H9 (cell line): Measurements from ENCODE around the gene C20orf204. TPM values are rescaled to one million over a fixed set of nuclear protein-coding genes. Genes with fewer than 3 reads are reported as not detected.

Source experiments
- DNase-seq: peaks from one replicate; pipeline ENCODE4 v3.0.0-alpha.2; 2017
- H2AFZ ChIP-seq: one replicate; pipeline ENCODE4 v1.6.1; 2013; ENCODE audit warnings: mild to moderate bottlenecking, low read length, control low read depth, moderate library complexity
- H2AK5ac ChIP-seq: 2 replicates; pipeline ENCODE4 v1.6.1; 2013; ENCODE audit warnings: low read length, control low read depth, mixed read lengths; ENCODE audit not compliant: insufficient read length
- H2BK120ac ChIP-seq: one replicate; pipeline ENCODE4 v1.6.1; 2013; ENCODE audit warnings: low read depth, mild to moderate bottlenecking, low read length, control low read depth, inconsistent platforms; ENCODE audit not compliant: poor library complexity, severe bottlenecking
- H2BK12ac ChIP-seq: 2 replicates; pipeline ENCODE4 v1.6.1; 2013; ENCODE audit warnings: low read length, control low read depth, mixed read lengths, low read depth; ENCODE audit not compliant: insufficient read length
- H2BK15ac ChIP-seq: 2 replicates; pipeline ENCODE4 v1.6.1; 2013; ENCODE audit warnings: low read depth, low read length, control low read depth
- H2BK20ac ChIP-seq: one replicate; pipeline ENCODE4 v1.6.1; 2013; ENCODE audit warnings: low read depth, mild to moderate bottlenecking, low read length, control low read depth, inconsistent platforms; ENCODE audit not compliant: poor library complexity, severe bottlenecking
- H2BK5ac ChIP-seq: 2 replicates; pipeline ENCODE4 v1.6.1; 2013; ENCODE audit warnings: low read length, control low read depth, mixed read lengths; ENCODE audit not compliant: insufficient read length
- H3K14ac ChIP-seq: 2 replicates; pipeline ENCODE4 v1.6.1; 2013; ENCODE audit warnings: low read length, control low read depth; ENCODE audit not compliant: insufficient read depth
- H3K18ac ChIP-seq: 2 replicates; pipeline ENCODE4 v1.6.1; 2013; ENCODE audit warnings: low read depth, mild to moderate bottlenecking, mixed read lengths, low read length, control low read depth; ENCODE audit not compliant: insufficient read length
- H3K23ac ChIP-seq: 2 replicates; pipeline ENCODE4 v1.6.1; 2013; ENCODE audit warnings: low read length, control low read depth, mixed read lengths, low read depth; ENCODE audit not compliant: insufficient read length
- H3K23me2 ChIP-seq: 2 replicates; pipeline ENCODE4 v1.6.1; 2013; ENCODE audit warnings: low read depth, mild to moderate bottlenecking, mixed read lengths, low read length, control low read depth; ENCODE audit not compliant: insufficient read length, poor library complexity, severe bottlenecking
- H3K27ac ChIP-seq: 2 replicates; pipeline ENCODE4 v1.5.1; 2013; ENCODE audit warnings: low read length, control low read depth, mixed read lengths, low read depth; ENCODE audit not compliant: insufficient read length
- H3K27me3 ChIP-seq: 2 replicates; pipeline ENCODE4 v1.6.1; 2013; ENCODE audit warnings: low read length, control low read depth, inconsistent platforms; ENCODE audit not compliant: insufficient read depth
- H3K4ac ChIP-seq: 2 replicates; pipeline ENCODE4 v1.6.1; 2013; ENCODE audit warnings: low read depth, mild to moderate bottlenecking, control low read depth, inconsistent platforms, low read length, moderate library complexity
- H3K4me1 ChIP-seq: 2 replicates; pipeline ENCODE4 v1.6.1; 2013; ENCODE audit warnings: low read length, control low read depth, inconsistent platforms; ENCODE audit not compliant: insufficient read depth
- H3K4me2 ChIP-seq: 2 replicates; pipeline ENCODE4 v1.6.1; 2013; ENCODE audit warnings: low read length, control low read depth, mixed read lengths; ENCODE audit not compliant: insufficient read length, insufficient read depth
- H3K56ac ChIP-seq: 2 replicates; pipeline ENCODE4 v1.6.1; 2013; ENCODE audit warnings: low read depth, mild to moderate bottlenecking, mixed read lengths, low read length, control low read depth; ENCODE audit not compliant: insufficient read length
- H3K79me1 ChIP-seq: 2 replicates; pipeline ENCODE4 v1.6.1; 2013; ENCODE audit warnings: low read depth, mild to moderate bottlenecking, moderate library complexity, low read length, control low read depth, inconsistent platforms; ENCODE audit not compliant: insufficient read depth, poor library complexity, severe bottlenecking
- H3K79me2 ChIP-seq: 2 replicates; pipeline ENCODE4 v1.6.1; 2013; ENCODE audit warnings: low read length, control low read depth, inconsistent platforms; ENCODE audit not compliant: insufficient read depth
- H3K9ac ChIP-seq: 2 replicates; pipeline ENCODE4 v1.6.1; 2013; ENCODE audit warnings: low read length, control low read depth, mixed read lengths; ENCODE audit not compliant: insufficient read length; ENCODE audit errors: extremely low read depth
- H3K9me3 ChIP-seq: one replicate; pipeline ENCODE4 v1.6.1; 2013; ENCODE audit warnings: low read depth, low read length, inconsistent platforms; ENCODE audit not compliant: control insufficient read depth
- H3T11ph ChIP-seq: one replicate; pipeline ENCODE4 v1.6.1; 2013; ENCODE audit warnings: mild to moderate bottlenecking, low read length, control low read depth, inconsistent platforms
- H4K20me1 ChIP-seq: one replicate; pipeline ENCODE4 v1.6.1; 2013; ENCODE audit not compliant: control insufficient read depth, insufficient read length, insufficient read depth
- H4K5ac ChIP-seq: 2 replicates; pipeline ENCODE4 v1.6.1; 2013; ENCODE audit warnings: low read depth, mild to moderate bottlenecking, mixed read lengths, low read length, control low read depth; ENCODE audit not compliant: insufficient read length
- H4K8ac ChIP-seq: replicated peaks from 2 replicates; pipeline ENCODE4 v1.6.1; 2013; ENCODE audit warnings: low read length, control low read depth, mixed read lengths, low read depth; ENCODE audit not compliant: insufficient read length
- H4K91ac ChIP-seq: 2 replicates; pipeline ENCODE4 v1.6.1; 2013; ENCODE audit warnings: low read depth, mild to moderate bottlenecking, moderate library complexity, mixed read lengths, low read length, control low read depth; ENCODE audit not compliant: insufficient read length
- H3K27ac Mint-ChIP-seq, 3 experiments: 2 replicates in 2 of 3; 3 replicates in 1 of 3; pipeline ENCODE4 v1.8.0; 2020 to 2021; ENCODE audit warnings: mixed read lengths in 3 of 3, mild to moderate bottlenecking in 1 of 3, moderate library complexity in 1 of 3
- H3K27me3 Mint-ChIP-seq: 2 replicates; pipeline ENCODE4 v1.8.0; 2021; ENCODE audit warnings: low read depth, mild to moderate bottlenecking, moderate library complexity, mixed read lengths
- H3K36me3 Mint-ChIP-seq, 3 experiments: 2 replicates in 2 of 3; 3 replicates in 1 of 3; pipeline ENCODE4 v1.8.0; 2020 to 2021; ENCODE audit warnings: low read depth in 3 of 3, mixed read lengths in 3 of 3; ENCODE audit not compliant: insufficient read depth in 1 of 3
- H3K4me1 Mint-ChIP-seq, 2 experiments: 2 replicates each; pipeline ENCODE4 v1.8.0; 2020; ENCODE audit warnings: mixed read lengths in 2 of 2
- H3K4me3 Mint-ChIP-seq, 2 experiments: 2 replicates in 1 of 2; 3 replicates in 1 of 2; pipeline ENCODE4 v1.8.0; 2020 to 2021; ENCODE audit warnings: mild to moderate bottlenecking in 2 of 2, mixed read lengths in 2 of 2, moderate library complexity in 1 of 2
- H3K9me3 Mint-ChIP-seq, 2 experiments: 2 replicates in 1 of 2; 3 replicates in 1 of 2; pipeline ENCODE4 v1.8.0; 2020; ENCODE audit warnings: mild to moderate bottlenecking in 2 of 2, mixed read lengths in 2 of 2, moderate library complexity in 1 of 2
- WGBS: extraction: QIAGEN DNeasy Blood & Tissue Kit; methylation state at CpG from one replicate; pipeline ENCODE4 v1.1.7; 2013; ENCODE audit warnings: missing lambda C conversion rate, low lambda C conversion rate, mixed read lengths; ENCODE audit not compliant: insufficient read length; ENCODE audit errors: extremely low coverage; 5-methylcytosine and 5-hydroxymethylcytosine counted together
- total RNA-seq: library from RNA; stranded (reverse); gene quantifications from 2 replicates; pipeline ENCODE4 v1.2.1, GENCODE V29; 2021
- TF ChIP-seq, protein P1 (sequence below): fragments of 200-600 bp; sonication (generic); conservative IDR thresholded peaks from 3 replicates; pipeline ENCODE4 v1.8.0; 2021; ENCODE audit warnings: antibody characterized with exemption, mild to moderate bottlenecking

The C20orf204 gene
- total RNA-seq, 1 experiment from 2014 or later: 2.2 TPM

DNA sequence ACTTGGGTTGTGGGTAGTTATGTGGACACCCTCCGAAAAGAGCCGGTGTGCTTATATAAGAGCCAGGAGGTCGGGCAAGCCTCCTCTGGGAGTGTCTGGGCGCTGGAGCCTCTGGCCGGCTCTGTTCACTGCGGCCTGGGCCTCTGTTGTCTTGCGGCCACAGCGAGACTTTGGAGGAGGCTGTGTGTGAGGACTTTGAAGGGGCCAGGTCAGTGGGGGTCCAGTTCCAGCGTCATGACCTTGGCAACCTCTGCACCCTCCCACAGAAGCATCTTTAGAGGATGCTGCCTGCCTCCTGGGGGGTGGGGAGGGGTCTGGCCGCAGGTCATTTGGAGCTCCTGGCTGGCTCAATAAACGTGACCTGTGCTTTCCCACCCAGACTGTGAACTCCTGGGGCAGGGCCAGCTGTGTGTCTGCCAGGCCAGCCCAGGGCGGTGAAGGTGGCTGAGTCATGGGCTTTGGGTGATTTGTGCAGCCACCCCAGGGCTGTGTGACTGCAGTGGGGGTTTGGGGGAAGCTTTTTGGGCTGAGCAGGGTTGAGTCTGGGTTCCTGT lies 28.2 kb downstream of the C20orf204 start:
- no CpG with 5 or more reads among the region's 12 CpGs for WGBS
- peak overlapping the region; percentile 46 for H3K4me2 ChIP-seq
- H3K9me3 ChIP-seq: no peaks in the 10 kb centered on the region
- H3K4me1 ChIP-seq: peaks cover 1% of the 10 kb centered on the region; the same call in 1 of the 2 replicates
- H2BK12ac ChIP-seq: no peak overlapping the region
- H2BK5ac ChIP-seq: no peak overlapping the region
- Mint-ChIP-seq H3K9me3 (no peaks in the 10 kb centered on the region), H3K4me1 (peaks cover 28 to 42% of the 10 kb centered on the region in 2 experiments), H3K4me3 (peak overlapping the region; percentile 77 to 84), H3K27me3 (peaks cover 6% of the 10 kb centered on the region), H3K36me3 (peaks cover 0 to 3% (median 0%) of the 10 kb centered on the region in 3 experiments; a peak in 2 of 7 replicates), H3K27ac (no peak overlapping the region)
- H3K9ac ChIP-seq: no peak overlapping the region
- H3K79me2 ChIP-seq: no peaks in the 10 kb centered on the region
- H3K56ac ChIP-seq: no peak overlapping the region
- H2BK120ac ChIP-seq: no peak overlapping the region
- H4K8ac ChIP-seq: no peak overlapping the region
- H3K23me2 ChIP-seq: peaks cover 6% of the 10 kb centered on the region
- no peaks in the 10 kb centered on the region for H3K27me3 ChIP-seq
- DNase-seq: no peak
- H3K14ac ChIP-seq: no peak overlapping the region; the same call in 1 of the 2 replicates
- no peaks in the 10 kb centered on the region for H4K20me1 ChIP-seq
- no peak overlapping the region for H4K5ac ChIP-seq
- no peak overlapping the region for H3K18ac ChIP-seq
- TF ChIP-seq, protein P1, sequence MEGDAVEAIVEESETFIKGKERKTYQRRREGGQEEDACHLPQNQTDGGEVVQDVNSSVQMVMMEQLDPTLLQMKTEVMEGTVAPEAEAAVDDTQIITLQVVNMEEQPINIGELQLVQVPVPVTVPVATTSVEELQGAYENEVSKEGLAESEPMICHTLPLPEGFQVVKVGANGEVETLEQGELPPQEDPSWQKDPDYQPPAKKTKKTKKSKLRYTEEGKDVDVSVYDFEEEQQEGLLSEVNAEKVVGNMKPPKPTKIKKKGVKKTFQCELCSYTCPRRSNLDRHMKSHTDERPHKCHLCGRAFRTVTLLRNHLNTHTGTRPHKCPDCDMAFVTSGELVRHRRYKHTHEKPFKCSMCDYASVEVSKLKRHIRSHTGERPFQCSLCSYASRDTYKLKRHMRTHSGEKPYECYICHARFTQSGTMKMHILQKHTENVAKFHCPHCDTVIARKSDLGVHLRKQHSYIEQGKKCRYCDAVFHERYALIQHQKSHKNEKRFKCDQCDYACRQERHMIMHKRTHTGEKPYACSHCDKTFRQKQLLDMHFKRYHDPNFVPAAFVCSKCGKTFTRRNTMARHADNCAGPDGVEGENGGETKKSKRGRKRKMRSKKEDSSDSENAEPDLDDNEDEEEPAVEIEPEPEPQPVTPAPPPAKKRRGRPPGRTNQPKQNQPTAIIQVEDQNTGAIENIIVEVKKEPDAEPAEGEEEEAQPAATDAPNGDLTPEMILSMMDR: no peak
- no peak overlapping the region for H4K91ac ChIP-seq
- H2BK20ac ChIP-seq: no peak overlapping the region
- no peak overlapping the region for H3K27ac ChIP-seq
- H3K4ac ChIP-seq: no peak overlapping the region
- no peak overlapping the region for H2AFZ ChIP-seq
- H3T11ph ChIP-seq: no peak overlapping the region
- H2AK5ac ChIP-seq: no peak overlapping the region
- H3K79me1 ChIP-seq: no peaks in the 10 kb centered on the region
- no peak overlapping the region for H3K23ac ChIP-seq
- no peak overlapping the region for H2BK15ac ChIP-seq
